ENCODE results near the gene NEDD9.

Gene NEDD9

GRCh38 chr6:11223286-11223864 lies 9.1 kb downstream of the NEDD9 start:
- TF ChIP-seq, protein P1, sequence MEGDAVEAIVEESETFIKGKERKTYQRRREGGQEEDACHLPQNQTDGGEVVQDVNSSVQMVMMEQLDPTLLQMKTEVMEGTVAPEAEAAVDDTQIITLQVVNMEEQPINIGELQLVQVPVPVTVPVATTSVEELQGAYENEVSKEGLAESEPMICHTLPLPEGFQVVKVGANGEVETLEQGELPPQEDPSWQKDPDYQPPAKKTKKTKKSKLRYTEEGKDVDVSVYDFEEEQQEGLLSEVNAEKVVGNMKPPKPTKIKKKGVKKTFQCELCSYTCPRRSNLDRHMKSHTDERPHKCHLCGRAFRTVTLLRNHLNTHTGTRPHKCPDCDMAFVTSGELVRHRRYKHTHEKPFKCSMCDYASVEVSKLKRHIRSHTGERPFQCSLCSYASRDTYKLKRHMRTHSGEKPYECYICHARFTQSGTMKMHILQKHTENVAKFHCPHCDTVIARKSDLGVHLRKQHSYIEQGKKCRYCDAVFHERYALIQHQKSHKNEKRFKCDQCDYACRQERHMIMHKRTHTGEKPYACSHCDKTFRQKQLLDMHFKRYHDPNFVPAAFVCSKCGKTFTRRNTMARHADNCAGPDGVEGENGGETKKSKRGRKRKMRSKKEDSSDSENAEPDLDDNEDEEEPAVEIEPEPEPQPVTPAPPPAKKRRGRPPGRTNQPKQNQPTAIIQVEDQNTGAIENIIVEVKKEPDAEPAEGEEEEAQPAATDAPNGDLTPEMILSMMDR (IDR thresholded peaks at IDR 0.05): no peak
- no peak for DNase-seq (ENCODE audit: low spot score)
- H3K4me3 ChIP-seq: no peak overlapping the region
- peak overlapping the region in 1 of 2 donors; percentile 65 for H3K27ac ChIP-seq

DNA sequence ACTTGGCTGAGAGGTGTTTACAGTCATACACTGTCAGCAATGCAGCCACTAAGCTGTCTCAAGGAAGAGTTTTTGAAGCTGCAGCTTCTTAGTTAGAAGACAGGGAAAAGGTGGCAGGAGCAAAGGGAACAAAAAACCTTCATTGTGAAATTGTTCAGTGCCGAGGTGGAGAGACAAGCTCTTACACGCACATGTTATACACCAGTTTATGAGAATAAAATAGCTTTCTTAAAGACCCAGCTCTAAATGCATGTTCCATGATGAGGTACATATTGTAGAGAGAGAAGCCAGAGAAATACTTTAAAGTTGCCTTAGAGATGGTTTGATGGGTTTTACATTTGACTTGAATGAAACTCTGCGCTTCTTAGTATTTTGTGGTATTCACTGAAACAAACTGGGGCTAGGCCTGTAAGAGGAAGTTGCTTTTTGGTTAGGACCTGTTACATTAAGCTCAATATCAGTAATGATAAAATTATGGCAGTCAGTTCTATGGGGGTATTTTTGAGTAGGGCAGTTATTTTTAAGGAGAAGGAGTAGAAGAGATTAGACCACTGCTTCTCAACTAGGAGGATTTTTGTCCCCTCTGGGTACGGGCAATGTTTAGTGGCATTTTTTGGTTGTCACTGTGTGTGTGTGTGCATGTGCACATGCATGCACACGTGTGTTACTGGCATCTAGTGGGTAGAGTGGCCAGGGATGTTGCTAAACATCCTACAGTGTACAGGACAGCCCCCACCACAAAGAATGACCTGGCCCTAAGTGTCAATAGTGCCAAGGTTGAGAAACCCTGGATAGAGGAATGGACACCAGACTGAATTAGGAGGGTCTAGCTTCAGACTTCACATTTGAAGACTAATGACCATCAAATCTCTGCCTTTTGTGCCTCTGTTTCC lies 9.8 kb downstream of the NEDD9 start:
- Histone ChIP-seq H3K4me3 (no peak overlapping the region), H3K27ac (peak overlapping the region in 1 of 2 donors; percentile 65)
- TF ChIP-seq, protein P1 (IDR thresholded peaks at IDR 0.05): no peak
- DNase-seq (ENCODE audit: low spot score): no peak

GRCh38 chr6:11221623-11222384 lies 10.7 kb downstream of the NEDD9 start:
- TF ChIP-seq, protein P1 (IDR thresholded peaks at IDR 0.05): no peak
- no peak for DNase-seq (ENCODE audit: low spot score)
- Histone ChIP-seq H3K27ac (peak overlapping the region in 1 of 2 donors; percentile 37), H3K4me3 (no peak overlapping the region)

DNA sequence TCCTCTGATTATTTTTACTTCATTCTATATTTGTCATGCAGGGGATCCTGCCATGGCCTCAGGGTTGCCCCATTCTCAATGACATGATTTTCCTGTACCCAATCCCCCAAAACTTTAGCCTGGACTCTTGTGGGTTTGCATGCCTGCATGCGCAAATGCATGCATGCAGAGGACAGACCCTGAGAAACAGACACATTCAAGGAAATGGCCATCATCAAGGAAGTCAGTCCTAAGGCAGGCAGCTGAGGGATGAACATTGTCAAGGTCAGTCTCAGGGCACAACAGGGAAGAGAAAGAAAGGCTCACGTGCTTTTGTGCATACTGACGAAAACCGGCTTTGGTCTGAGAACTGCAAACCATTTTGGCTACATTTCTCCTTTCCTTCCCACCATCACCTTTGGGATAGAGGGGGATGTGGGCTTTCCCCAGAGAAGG lies 13.1 kb downstream of the NEDD9 start:
- H3K4me3 ChIP-seq: peak overlapping the region; percentile 2
- TF ChIP-seq, protein P1 (IDR thresholded peaks at IDR 0.05): no peak
- peak overlapping the region; percentile 54 to 75 for H3K27ac ChIP-seq
- no peak for DNase-seq (ENCODE audit: low spot score)

DNA sequence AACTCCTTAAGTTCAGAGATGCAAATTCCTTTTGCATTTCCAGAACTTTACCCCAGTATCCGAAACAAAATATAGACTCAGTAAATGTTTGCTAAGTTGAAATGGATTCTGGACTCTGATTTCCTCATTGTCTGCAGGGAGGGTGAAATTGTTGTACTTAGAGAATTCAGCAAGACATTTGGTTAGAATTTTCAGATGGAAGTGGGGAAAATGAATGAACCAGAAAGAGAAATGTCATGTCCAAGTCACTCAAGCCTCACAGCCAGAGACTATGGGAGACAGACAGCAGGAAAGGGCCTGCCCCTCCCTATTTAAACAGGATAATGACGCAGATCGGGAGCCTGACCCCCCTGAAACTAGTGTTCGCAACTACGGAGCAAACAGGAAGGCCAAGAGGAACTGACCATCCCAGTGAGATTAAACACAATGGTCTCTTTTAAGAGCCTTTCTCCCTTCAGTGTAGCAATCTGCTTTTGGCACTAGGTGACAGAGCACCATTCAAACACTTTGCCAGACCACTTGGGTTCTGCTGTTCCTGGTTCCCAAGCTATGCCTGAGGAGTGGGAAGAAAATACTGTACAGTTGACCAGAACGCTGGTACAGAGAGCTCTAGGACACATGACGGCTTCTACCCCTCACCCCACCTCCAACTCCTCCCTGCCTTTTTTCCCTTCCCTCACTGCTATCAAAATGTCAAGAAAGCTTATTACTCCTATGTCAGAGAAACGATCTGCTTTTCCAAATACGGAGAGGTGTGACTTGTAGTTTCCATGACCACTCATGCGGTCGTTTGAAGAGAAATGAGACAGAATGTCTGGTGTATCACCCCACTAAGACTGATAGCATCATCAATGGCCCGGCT lies 13.7 kb downstream of the NEDD9 start:
- no peak for DNase-seq (ENCODE audit: low spot score)
- Histone ChIP-seq H3K27ac (peak overlapping the region; percentile 54 to 75), H3K4me3 (peak overlapping the region; percentile 2)
- TF ChIP-seq, protein P1 (IDR thresholded peaks at IDR 0.05): no peak

GRCh38 chr6:11218102-11218442 lies 14.4 kb downstream of the NEDD9 start:
- DNase-seq (ENCODE audit: low spot score): no peak
- peak overlapping the region in 1 of 2 donors; percentile 75 for H3K27ac ChIP-seq
- TF ChIP-seq, protein P1 (IDR thresholded peaks at IDR 0.05): no peak
- no peak overlapping the region for H3K4me3 ChIP-seq
